ENCODE results near the gene MTRF1L. TPM values are rescaled to one million over a fixed set of nuclear protein-coding genes. Genes with fewer than 3 reads are reported as not detected.
A peak's percentile ranks its signal among the peaks of the same experiment; 100 is the strongest.

The MTRF1L gene
- total RNA-seq, 1 experiment from 2014 or later, result 19.1 TPM

- Histone ChIP-seq H3K9me2 (replicated peaks; ENCODE audit: low read length) (no peaks in the 10 kb centered on the region), H3K27ac (ENCODE audit: low read length) (peak within 1 kb of the TSS; percentile 97), H3K4me2 (ENCODE audit: low read length) (peak within 1 kb of the TSS; percentile 94), H3K4me1 (ENCODE audit: insufficient read depth, low read length) (peaks cover 25% of the 10 kb centered on the region), H3K79me2 (ENCODE audit: low read length) (peaks cover 82% of the 10 kb centered on the region), H3K36me3 (ENCODE audit: low read depth, low read length) (peaks cover 4% of the 10 kb centered on the region; the same call in 1 of the 2 replicates), H2AFZ (ENCODE audit: low read length) (peak within 1 kb of the TSS; percentile 86), H4K20me1 (ENCODE audit: low read length) (peaks cover 20% of the 10 kb centered on the region), H3K4me3 (ENCODE audit: low read length) (peak within 1 kb of the TSS; percentile 83), H3K9ac (ENCODE audit: low read length) (peak within 1 kb of the TSS; percentile 100), H3K27me3 (ENCODE audit: low read length) (no peaks in the 10 kb centered on the region), H3F3A (ENCODE audit: low read length, unreplicated experiment) (no peaks in the 10 kb centered on the region), H3K9me3 (ENCODE audit: low read length) (no peaks in the 10 kb centered on the region)
- POLR2A ChIA-PET (ENCODE audit: unreplicated experiment), result no interaction called here
- ATAC-seq (peak; percentile 84), DNase-seq (peak; percentile 95)
- BruUV-seq (replicated peaks), result TSS peak; percentile 43
- no peak for TF ChIP-seq CTCF (conservative IDR thresholded peaks at IDR 0.05; ENCODE audit: low read depth, low read length)
- no peak for TF ChIP-seq EZH2phosphoT487 (IDR thresholded peaks at IDR 0.05; ENCODE audit: borderline replicate concordance, low read length)
- no peak for TF ChIP-seq EZH2 (IDR thresholded peaks at IDR 0.05; ENCODE audit: low read length, unreplicated experiment)
- intact Hi-C loops (cut with micrococcal nuclease), result loop anchor here (2.0 kb wide), 2 partner anchors 20 to 184 kb away; partner anchors contain the start of gene MTRF1L
- CTCF ChIA-PET, result no interaction called here
Observed at GRCh38 chr6:152982904-152983636, 19.4 kb downstream of the MTRF1L start, which contains the start of gene FBXO5. Gene FBXO5 (minus strand): TSS chr6:152983041. CDS start chr6:152982959, 82 bp downstream.

GRCh38 chr6:152981989-152982903 lies 20.3 kb downstream of the MTRF1L start:
- DNase-seq (no peak), ATAC-seq (no peak)
- Histone ChIP-seq H3F3A (ENCODE audit: low read length, unreplicated experiment) (no peaks in the 10 kb centered on the region), H3K4me1 (ENCODE audit: insufficient read depth, low read length) (peaks cover 25% of the 10 kb centered on the region), H3K27ac (ENCODE audit: low read length) (peak overlapping the region; percentile 31; the same call in 1 of the 2 replicates), H3K9me2 (replicated peaks; ENCODE audit: low read length) (no peaks in the 10 kb centered on the region), H3K4me3 (ENCODE audit: low read length) (peak overlapping the region; percentile 83), H3K9ac (ENCODE audit: low read length) (peak overlapping the region; percentile 100), H3K9me3 (ENCODE audit: low read length) (no peaks in the 10 kb centered on the region), H3K27me3 (ENCODE audit: low read length) (no peaks in the 10 kb centered on the region), H2AFZ (ENCODE audit: low read length) (no peak overlapping the region), H3K79me2 (ENCODE audit: low read length) (peaks cover 90% of the 10 kb centered on the region), H3K36me3 (ENCODE audit: low read depth, low read length) (peaks cover 11% of the 10 kb centered on the region), H4K20me1 (ENCODE audit: low read length) (peaks cover 27% of the 10 kb centered on the region), H3K4me2 (ENCODE audit: low read length) (peak overlapping the region; percentile 83)
- intact Hi-C loops (cut with micrococcal nuclease), result loop anchor here (2.0 kb wide), 2 partner anchors 21 to 185 kb away; partner anchors contain the start of gene MTRF1L
- ChIA-PET CTCF (no interaction called here), POLR2A (ENCODE audit: unreplicated experiment) (no interaction called here)
- TF ChIP-seq EZH2phosphoT487 (IDR thresholded peaks at IDR 0.05; ENCODE audit: borderline replicate concordance, low read length) (no peak), EZH2 (IDR thresholded peaks at IDR 0.05; ENCODE audit: low read length, unreplicated experiment) (no peak), CTCF (conservative IDR thresholded peaks at IDR 0.05; ENCODE audit: low read depth, low read length) (no peak)
- no TSS peak for BruUV-seq (replicated peaks)

All from PC-3 (cell line).